ENCODE measurements around the gene UCP3.

UCP3 gene, protein sequence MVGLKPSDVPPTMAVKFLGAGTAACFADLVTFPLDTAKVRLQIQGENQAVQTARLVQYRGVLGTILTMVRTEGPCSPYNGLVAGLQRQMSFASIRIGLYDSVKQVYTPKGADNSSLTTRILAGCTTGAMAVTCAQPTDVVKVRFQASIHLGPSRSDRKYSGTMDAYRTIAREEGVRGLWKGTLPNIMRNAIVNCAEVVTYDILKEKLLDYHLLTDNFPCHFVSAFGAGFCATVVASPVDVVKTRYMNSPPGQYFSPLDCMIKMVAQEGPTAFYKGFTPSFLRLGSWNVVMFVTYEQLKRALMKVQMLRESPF

DNA sequence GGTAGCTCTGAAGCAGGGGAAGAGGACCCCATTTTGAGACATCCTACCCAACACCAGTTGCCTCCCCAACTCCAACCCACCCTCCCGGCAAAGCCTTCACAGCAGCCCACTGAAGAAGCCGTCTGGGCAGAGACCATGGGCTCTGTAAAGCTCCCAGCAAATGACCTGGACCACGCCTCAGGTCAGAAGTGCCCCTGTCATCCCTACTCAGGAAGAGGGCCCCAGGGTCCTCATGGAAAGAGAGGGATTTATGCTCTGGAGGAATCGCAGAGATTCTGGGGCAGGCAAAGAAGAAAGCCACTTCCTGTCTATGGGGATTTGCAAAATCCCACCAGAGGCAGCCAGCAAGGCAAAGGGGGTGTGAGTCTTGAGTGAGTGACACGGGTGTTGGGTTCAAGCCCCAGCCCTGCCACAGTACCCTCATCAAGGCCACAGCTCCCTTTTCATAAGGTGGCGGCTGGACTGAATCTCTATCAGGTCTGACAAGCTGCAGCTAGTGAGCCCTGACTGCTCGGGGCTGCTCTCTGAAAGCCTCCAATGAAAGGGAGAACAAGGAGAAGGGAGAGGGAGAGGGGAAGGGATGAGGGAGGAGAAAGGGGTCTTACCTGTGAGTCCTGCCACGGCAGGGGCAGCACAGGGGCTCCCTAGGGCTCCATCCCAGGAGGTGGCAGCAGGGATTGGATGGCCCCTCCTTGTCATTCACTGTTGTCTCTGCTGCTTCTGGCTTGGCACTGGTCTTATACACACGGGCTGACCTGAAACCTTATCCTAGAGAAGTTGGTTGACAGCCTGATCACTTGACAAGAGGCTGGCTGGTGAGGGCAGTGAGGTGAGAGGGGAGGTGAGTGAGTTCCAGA, at the start of gene UCP3:
UCP3 (minus strand) TSS at position 713 of the 857 bp plus-strand sequence. CDS start 2,043 bp downstream, outside the sequence.
- DNase-seq: no peak

DNA sequence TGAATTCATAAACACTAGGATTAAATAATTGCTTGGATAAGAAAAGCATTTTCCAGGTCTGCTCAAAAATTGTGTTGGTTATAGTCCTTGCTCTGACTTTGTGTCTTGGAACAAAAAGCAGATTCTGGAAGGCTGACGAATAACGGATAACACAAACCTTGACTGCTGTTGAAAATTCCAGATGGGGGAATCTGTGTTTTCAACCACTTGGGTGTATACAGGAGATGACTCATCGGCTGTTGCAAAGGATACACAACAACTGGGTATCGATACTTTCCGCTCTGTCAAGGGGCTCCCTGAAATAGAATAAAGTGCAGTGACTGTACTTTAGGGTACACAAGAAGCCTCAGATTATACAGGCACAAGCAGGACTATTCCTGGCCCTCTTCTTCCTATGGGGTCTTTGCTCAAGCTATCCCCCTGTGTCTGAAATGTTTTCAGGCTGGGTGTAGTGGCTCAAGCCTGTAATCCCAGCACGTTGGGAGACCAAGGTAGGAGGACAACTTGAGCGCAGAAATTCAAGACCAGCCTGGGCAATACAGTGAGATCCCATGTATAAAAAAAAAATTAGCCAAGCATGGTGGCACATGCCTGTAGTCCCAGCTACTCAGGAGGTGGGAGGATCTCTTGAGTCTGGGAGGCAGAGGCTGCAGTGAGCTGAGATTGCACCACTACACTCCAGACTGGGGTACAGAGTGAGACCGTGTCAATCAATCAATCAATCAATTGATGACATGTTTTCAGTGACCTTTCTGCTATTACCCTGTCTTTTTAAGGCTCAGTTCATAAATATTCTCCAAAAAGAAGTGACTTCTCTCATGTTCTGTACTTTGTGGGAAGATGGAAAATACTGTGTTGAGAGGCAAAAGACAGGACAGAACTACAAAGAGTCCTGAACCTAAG, 48.6 kb upstream of the UCP3 start:
- no peak for DNase-seq

DNA sequence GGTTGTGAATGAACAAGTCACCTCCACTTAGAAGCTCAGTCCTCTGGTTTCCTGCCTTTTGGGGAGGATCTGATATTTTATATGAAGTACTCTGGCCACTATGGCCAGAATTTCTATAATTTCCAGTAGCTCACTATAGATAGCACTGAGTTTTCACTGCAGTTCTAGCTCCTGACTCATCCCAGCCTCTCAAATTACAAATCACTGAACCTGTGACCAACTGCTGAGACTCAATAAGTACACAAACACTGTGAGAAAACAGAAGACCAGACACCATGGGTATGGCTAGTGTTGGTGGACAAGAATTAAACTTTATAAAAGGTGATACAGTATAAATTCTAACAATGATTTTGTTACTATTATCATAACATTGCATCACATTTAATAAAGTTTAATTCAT, 47.1 kb upstream of the UCP3 start:
- DNase-seq: no peak

DNA sequence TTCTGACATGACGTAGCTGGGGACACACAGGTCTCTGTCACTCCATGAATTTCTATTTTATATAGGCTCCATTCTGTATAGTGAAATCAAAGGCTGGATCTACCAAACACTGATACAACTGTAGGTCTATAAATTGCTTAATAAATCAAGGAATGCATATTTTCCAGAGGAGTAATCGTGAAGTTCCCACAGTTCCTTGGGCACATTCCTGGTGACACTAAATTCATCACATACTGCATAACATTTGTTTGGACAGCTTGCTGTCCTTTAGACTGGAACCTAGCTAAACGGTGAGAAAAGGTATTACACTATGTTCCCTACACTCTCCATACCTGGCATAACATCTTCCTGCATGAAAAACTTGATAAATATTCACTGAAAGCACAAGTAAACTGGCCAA, 41.6 kb upstream of the UCP3 start:
- DNase-seq: no peak

DNA sequence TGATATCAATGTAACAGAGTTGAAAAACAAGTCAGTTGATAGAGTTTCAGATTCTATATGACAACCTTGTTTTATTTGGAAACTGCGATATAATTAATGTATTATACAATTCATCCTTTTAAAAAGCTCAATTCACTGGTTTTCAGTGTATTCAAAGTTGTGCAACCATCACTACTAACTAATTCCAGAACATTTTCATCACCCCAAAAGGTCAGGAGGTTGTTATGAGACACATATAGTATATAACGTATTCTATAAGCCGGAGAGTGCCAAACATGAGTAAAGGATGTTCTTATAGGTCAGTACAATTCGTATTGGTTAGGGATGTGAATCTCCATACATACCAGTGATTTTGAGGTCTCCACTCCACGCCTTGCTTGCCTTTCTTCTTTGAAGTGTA, 40.1 kb upstream of the UCP3 start:
- DNase-seq: no peak

DNA sequence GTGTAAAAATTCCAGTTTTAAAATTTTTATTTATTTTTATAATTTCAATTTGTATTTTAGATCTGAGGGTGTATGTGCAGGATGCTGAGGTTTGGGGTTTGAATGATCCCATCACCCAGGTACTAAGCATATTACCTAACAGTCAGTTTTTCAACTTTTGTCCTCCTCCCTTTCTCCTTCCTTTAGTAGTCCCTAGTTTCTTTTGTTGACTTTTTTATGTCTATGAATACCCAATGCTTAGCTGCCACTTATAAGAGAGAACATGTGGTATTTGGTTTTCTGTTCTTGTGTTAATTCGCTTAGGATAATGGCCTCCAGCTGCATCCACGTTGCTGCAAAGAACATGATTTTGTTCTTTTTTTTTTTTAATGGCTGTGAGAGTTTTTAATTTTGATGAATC, 35.7 kb upstream of the UCP3 start:
- DNase-seq: no peak

DNA sequence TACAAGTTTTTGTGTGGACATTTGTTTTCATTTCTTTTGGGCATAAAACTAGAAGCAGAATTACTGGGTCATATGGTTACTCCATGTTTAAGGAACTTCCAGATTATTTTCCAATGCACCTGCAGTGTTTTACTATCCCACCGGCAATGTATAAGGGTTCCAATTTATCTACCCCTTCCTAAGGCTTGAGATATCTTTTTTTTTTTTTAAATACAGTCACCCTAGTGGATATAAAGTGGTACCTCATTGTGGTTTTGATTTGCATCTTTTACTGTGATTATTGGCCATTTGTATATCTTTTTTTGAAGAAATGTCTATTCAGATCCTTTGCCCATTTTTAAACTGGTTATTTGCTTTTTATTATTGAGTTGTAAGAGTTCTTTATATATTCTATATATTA, 34.6 kb upstream of the UCP3 start:
- DNase-seq: no peak

DNA sequence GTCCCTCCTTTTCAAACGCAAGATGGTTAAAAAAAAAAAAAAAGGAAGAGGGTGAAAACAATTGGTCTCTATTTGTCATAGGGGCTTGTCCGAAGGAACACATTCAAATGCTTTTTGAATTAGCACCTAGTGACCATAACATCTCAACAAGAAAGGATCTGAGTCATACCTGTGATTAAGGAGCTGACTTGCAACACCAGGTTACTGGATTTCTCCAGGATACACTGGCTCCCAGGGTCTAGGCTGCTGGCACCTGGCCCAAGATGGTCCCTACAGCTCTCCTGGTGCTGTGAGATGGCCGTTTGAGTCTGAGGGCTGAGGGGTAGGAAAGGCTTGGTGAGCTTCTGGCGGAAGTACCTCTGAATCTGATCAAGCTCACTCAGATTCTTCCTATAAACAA, 28.4 kb upstream of the UCP3 start:
- DNase-seq: no peak

DNA sequence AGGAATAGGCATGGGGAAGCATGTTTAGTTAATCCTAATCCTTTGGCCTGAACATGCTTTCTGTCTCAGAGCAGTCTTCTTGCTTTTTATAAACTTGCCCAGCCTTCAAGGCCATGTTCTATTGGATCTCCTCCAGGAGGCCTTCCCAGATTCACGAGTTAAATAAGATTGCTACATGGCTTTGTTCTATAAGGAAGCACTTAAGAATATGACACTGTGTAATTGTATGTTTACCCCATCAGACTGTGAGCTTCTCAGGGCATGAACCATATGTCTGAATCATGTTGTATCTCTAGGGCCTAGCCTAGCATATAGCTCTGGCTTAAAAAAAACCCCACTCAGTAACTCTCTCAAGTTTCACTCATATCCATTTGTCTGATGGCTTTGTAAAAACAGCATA, 26.4 kb upstream of the UCP3 start:
- DNase-seq: no peak

DNA sequence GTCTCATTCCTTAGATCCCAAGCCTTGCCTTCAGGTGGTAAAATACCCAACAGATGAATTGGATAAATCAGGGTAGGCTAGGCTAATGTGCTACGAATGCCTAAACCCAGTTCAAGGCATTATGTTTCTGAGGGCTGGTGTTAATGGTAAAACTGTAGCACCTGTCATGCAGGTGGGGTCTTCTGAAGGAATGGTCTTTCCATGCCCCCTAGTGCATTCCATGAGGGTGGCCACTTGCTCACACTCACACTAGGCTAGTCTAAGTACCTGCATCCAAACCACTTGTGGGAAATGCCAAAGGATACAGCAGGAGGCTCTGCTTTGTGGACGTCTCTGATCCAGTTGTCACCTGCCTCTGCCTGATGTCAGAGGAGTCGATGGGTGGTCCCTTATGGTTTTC, 24.2 kb upstream of the UCP3 start:
- no peak for DNase-seq

DNA sequence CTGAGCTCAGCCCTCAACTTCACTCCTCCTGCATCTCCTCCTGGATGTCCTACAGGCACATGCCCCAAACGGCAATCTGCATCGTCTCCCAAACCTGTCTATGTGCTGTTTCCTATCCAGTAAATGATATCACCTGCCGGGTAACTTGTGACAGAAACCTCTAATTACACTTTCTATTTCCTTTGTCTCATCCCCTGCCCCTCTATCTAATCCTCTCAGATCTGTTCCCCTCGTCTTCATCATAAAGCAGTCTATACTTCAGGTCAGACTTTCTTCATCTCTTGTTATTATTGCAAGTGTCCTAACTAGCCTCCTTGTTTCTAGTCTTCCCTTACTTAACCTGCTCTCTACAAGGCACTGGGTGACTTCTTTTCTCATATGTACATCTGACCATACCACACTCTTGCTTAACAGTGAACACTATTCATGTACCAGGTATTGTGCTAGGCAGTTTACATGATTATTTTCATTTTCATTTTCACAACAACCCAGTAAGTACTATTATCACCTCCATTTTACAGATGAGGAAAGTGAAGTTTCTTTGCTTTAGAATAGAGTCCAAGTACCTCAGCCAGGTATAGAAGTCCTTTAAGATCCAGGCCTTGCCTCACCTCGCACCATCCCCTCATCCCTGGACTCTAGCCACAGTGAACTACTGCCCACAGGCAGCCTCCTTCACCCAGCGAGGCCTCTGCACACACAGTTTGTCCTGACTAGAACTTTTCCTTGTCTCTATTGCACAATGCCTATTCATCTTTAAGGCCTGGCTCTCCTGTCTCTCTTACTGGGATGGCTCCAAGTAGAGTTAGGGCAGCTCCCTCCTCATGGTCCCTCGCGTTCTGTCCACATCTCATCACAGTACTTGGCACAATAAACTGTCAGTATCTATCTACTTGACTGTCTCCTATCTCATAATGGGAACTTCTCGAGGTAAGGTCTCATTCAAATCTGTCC, 22.1 kb upstream of the UCP3 start:
- no peak for DNase-seq

DNA sequence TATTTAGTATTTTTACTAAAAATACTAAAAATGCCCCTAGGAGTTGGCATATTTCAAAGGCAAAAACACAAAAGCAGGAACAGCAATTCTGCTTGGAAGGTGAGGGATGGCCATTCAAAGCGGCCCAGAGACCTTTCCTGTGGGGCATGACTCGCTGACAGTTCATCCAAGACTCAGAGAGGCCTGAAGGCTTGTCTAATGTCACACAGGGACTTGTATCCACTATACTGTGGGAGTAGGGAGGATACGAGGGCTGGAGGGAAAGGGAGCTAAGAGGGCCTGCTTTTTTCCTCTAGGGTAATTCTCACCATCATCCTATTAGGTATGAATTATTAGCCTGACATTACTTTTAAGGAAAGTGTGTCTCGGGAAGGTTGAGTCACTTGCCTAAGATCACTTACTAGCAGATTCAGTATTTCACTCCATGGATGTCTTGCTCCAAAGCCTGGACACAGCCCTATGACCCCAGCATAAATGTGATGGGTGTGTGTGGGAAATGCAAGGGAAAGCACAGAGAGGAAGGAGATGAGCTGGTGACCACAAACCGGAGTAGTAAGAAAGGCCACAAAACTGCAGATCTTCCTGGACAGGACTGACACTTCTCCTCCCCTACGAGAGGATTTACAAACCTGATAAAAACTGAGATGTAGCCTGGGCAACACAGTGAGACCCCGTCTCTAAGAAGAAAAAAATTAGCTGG, 16.7 kb upstream of the UCP3 start:
- DNase-seq: no peak

DNA sequence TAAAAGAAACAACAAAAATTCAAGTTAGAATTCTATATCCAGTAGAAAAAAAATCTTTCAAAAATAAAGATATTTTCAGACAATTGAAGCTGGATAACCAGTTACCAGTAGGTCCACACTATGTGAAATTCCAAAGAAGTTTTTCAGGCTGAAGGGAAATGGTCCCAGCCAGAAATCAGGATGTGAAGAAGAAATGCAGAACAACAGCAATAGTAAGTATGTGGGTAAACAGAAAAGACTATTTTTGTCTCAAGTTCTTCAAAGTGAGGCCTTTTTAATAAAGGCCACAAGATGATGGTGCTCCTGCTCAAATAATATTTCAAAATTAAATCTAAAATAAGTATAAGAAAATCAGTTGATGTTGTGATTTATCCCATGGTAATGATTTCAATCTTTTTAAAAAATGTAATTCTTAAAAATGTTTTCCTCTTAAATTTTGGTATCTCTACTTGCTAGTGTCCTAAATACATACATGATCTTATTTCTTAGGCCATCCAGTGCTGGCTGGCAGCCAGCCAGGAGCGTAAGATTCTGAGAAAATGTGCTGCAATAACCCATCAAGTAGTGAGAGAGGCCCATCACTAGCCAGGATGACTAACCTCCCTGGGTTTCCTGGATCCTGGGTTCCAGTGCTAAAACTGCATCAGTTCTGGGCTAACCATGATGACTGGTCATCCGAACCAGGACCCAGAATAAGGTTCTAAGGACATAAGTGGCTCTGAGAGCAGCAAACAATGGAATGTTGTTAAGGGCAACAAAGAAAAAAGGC, 15.6 kb upstream of the UCP3 start:
- no peak for DNase-seq

DNA sequence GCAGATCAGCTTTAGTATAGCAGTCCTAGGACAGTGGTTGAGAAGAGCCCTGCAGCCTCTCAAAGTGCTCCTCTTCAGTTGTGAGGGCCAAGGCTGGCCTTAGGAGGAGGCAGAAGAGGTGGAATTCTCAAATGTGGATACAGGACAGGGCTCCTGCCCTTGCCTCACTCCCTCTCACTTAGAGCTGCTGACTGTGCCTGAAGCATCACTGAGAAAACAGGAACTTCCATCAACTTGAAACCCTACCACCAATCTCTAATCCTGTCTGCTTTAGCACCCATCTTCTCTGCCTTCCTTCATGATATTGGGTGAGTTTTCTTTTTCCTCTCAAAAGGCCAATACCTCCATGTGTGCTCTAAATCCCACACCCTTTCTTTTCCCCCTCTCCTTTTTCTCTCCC, 14.4 kb upstream of the UCP3 start:
- no peak for DNase-seq

DNA sequence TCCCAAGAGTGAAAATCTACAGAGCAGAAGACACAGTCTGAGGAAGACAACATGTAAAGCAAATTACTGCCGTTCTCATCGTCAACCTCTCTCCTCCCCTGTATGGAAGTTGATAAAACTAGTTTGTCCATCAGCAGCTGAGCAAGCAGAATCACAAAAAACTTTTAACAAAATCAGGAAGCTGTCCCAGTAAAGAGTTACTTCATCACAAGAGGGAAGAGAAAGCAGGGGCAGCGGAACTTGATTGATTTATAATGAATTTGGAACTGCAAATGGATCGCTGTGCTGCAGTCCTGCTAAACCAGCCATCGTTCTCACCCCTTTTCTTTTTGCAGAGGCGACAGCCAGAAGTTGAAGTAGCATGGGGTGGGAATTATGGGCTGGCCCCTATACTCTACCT, 13.7 kb upstream of the UCP3 start:
- no peak for DNase-seq

DNA sequence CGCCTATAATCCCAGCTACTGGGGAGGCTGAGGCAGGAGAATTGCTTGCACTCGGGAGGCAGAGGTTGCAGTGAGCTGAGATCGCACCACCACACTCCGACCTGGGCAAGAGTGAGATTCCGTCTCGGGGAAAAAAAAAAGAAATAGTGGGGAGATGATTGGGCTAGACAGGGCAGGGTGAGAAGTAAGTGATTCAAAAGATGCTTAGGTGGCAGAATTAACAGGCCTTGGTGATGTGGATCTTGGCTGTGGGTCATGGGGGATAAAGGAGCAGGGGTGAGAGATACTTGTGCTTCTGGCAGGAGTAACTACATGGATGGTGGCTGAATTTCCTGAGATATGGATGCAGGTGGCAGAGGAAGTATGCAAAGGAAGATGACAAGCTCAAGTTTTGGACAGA, 13.1 kb upstream of the UCP3 start:
- no peak for DNase-seq

DNA sequence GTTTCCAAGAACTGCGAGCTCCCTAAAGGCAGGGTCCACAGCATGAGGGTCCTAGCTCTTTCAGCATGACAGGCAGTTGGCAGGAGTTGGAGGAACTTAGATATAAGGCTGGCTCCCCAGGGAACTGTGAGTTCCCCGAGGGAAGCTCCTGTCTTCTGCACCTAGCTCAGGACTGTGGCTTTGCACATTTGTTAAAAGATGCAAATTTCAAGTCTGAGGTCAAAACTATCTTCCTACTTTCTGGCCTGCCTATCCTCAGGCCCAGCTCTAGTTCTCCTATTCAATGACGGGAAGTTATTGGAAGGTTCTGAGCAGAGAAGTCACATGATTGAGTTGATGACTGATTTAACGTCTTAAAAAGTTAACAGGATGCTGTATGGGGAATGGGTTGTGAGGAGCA, 11.7 kb upstream of the UCP3 start:
- no peak for DNase-seq

DNA sequence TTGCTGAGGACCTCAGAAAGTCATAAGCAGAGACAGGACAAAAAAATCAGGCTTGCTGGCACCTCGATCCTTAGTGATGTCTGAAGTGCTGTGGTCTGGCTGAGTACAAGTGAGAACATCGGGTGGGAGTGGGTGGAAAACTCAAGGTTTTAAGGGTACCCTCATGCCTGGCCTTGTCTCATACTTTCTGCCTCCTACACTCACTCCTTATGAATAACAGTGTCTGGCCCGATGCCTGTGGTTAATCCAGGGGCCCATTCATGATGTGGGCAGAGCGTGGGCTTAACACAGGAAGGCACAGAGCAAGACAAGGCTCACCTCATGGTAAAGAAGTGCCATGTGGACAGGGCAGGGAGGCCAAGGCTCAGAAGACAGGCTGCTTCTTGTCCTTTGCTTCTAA, 11.0 kb upstream of the UCP3 start:
- peak; percentile 43 for DNase-seq

DNA sequence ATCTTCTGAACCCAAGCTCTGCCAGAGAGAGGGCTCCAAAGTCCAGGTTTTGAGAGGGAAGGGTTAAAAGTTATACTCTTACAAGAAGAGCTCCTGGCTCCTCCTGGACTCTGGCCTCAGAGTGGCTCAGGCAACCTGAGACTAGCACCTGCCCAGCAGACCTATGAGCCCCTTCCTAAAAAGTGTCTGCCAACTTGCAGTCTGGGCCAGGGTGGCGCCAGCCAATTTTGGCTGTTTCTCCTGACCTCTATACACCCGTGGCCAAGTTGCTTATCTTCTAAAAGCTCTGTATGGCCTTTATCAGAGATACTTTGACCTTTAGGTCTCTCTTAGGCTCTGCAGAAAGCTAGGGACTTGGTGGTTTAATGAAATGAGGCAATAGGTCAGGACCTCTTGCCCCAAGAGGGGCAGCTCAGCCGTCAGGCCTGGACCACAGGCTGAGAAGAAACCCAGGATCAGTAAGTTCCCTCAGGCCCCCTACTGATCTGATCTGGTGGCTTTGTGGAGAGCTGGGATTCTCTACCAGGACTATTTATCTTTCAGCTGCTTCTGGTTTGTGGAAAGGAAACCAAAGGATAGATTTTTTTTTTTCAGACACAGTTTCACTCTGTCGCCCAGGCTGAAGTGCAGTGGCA, 10.3 kb upstream of the UCP3 start:
- DNase-seq: no peak

DNA sequence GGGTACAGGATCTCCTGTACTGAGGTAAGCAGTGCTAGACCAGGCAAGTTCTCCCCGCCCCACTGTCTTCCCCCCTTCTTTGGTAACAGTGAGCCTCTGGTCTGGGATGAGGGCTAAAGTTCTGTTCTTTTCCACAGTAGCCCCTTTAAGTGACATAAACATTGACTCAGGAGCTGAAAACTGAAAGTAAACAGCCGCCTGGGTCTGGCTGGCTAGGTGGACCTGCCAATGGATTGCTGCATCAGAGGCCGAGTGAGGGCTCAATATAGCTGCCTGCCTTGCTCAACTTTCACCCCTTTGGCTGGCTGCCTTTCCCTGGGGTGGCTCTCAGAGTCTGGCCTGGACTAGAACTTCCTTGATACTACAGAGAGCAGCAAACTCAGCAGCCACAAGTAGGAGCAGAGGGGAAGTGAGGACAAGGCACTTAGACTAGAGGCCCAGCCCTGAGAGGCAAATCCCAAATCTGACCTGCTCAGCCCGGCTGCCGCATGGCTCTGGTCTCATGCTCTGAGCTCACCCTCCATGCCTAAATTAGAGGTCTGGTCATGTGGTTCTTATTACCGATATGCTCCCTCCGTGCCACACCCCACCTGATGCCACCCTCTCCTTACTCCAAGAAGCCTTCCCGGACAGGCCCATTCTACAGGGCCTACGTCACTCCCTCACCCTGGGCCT, 9.6 kb upstream of the UCP3 start:
- DNase-seq: no peak
